Activated T-cell treated with anti-CD3 and anti-CD28 coated beads for 1 hour (primary cell): ENCODE results near the gene HDAC4.

ENCODE experiments used
- DNase-seq: peaks from one replicate; pipeline ENCODE4 v3.0.0-alpha.2; 2020; ENCODE audit warnings: low read depth

The HDAC4 gene

GRCh38 chr2:239327536-239328350, 73.1 kb downstream of the HDAC4 start:
- no peak for DNase-seq

DNA sequence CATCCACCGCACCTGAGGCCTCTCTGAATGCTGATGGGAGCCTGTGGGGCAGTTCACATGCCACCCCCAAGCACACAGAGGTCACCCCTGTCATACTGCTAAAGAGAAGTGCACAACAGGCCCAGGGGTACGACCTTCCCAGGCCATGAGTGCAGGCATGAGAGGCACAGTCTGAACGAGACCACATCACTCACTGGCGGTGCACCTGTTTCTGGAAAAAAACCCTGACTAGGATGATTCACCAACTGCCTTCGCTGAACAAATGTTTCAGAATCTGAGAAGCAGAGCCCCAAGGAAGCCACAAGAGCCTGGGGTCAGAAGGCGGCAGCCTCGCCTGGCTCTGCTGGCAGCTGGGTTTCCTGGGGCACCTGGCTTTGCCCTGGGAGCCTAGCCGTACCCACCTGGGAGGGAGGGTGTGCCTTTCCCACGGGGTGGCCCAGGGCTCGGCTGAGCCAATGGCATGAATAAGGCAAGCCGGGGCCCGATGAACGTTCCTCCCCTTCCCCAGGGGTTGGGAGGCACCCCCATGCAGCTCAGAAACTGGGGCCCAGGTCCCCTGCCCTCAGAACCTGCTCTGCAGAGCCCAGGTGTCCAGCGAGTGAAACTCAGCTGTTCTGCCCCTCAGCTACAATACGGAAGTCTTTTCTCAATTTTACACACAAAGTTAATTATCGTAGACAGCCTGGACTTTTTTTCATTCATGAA, 73.8 kb downstream of the HDAC4 start:
- DNase-seq = peak; percentile 49

- DNase-seq = no peak
These were observed 76.4 kb downstream of the HDAC4 start for GRCh38 chr2:239324456-239324855.

DNA sequence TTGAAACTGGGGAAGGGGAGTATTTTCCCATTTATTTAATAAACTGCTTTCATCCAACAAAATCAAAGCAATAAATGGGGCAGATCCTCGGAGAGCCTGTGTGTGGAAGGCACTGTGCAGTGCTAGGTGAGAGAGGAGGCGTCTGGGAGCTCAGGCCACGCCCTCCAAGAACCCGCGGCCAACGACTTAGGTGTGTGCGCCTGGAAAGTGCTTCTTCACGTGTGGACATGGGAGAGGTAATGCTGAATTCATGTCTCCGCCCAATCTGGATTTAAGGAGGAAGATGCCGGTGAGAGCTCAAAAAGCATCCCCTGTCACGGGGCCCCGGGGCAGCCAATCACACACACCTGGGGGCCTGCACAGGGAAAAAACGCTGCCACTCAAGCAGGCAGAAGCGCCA, 77.4 kb downstream of the HDAC4 start:
- DNase-seq = no peak

GRCh38 chr2:239322416-239323086, 78.3 kb downstream of the HDAC4 start:
- DNase-seq = no peak

DNA sequence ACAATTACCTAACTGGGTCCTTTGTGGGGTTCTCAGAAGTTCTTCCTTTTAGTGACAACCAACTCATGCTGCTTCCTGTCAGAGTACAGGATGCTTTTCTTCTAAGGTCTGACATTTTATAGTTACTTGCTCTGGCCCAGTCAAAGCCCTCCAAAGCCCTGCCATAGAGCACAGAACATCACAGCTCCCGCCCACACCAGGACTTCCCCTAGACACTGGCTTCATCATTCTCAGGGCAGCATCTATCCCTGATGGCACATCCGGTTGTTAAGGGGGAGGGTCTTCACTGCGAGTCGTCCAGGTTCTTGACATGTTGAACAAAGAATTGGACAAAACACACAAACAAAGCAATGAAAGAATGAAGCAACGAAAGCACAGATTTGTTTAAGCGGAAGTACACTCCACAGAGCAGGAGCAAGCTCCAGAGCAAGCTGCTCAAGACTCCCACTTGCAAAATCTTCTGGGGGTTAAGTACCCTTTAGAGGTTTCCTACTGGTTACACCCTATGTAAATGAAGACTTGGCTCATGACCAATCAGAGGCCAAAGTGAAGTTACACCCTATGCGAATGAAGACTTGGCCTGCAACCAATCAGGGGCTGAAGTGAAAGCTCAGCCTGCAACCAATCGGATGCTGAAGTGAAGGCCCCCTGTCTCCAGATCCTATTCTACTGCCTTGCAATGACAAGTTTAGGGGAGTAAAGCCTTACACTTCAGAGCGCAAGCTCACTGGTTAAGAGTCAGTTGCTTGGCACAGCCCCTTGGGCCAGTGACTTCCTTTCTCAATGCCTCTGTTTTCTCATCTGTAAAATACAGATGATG, 79.0 kb downstream of the HDAC4 start:
- DNase-seq = peak; percentile 29

DNA sequence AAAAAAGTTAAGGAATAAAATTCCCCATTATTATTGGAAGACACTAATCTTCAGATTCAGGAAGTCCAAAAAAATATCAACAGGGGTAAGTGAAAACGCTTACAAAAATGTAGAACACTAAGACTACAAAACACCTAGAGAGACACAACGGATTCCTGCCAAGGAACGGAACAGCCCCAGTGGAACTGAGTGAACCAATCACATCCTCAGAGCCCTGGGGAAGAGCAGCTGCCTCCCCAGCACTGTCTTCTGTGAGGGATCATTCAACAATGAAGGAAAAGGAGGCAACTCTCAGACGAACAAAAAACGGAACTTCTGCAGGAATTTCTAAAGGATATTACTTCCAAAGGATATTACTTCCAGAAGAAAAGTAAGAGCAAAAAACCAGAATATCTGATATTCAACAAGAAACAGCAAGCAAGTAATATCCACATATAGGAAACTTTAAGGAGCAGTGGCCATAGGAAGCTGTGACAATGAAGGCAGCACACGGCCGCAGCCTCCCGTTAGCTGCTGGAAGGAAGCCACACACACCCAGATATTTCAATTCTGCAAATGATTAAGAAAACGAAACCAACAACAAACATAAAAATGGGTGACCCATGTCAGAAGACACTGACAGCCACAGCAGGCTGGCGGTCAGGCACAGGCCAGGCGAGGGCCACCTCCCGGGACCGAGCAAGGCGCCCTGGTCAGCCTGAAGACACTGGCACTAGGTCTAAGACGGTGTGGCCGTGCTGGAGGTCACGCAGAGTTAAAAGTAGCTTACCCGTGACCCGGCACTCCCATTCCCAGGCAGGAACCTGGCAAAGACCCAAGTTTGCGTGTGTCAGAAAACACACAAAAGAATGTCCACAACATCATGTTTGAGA, 81.8 kb downstream of the HDAC4 start:
- no peak for DNase-seq

- DNase-seq = no peak
These were observed 82.6 kb downstream of the HDAC4 start for GRCh38 chr2:239318151-239318611.

- no peak for DNase-seq
These were observed 84.0 kb downstream of the HDAC4 start for GRCh38 chr2:239316562-239317465.

GRCh38 chr2:239315308-239315707, 85.5 kb downstream of the HDAC4 start:
- DNase-seq = no peak

DNA sequence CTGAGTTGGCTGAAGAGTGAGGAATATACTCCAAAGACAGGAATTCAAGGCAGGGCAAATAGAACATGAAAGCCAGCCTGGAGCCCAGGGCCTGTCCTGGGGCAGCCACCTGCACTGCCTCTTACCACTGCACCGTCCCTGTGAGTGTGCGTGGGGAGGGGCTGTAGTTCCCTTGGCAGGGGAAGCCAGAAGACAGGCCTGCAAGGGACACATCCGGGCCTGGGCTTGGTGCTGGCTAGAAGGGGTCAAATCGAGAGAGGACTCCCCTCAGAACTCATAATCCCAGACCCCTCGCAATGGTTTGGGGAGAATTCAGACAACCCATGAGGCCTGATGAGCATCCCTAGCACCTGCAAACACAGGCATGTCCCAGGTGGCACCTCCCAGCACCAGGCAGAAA, 87.0 kb downstream of the HDAC4 start:
- DNase-seq = no peak

- no peak for DNase-seq
These were observed 87.8 kb downstream of the HDAC4 start for GRCh38 chr2:239312741-239313667.

GRCh38 chr2:239312081-239312511, 88.7 kb downstream of the HDAC4 start:
- no peak for DNase-seq

DNA sequence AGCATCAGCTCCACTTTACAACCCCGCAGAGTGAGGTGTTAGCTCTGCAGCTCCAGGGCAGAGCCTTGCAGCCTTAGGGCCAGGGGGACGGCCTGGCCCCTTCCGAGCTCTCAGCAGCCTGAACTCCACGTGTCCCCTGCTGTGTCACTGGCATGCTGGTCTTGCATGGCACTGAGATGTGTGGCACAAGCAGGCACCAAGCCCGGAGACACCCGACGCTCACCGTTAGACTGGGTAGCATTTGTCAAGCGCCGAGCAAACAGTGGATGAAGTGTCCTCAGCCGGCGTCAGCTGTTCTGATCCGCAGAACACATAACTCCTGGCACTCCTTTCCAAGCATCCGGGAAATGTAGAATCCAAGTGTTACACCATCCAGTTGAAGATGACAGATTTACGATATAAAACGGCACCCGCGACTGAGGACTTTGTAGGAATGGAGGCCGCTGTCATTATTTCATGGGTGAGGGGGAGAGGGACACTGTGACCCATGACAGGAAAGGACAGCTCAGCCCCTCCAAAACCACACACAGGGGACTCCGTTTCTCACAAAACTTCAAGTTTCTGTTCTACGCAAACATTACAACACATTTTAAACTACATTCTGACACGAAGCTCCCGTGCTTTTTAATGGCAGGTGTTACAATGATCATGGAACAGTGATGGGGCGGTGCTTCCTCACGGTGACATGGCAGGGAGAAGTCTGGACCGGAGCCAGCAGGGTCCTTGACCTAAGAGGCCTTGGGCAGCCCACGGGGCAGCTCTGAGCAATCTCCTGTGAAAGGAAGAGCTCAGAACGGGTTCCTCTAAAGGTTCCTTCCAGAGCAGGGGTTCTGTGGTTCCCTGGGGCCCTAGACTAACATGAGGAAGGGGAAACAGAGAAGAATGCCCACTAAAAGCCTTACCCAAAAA, 89.4 kb downstream of the HDAC4 start:
- no peak for DNase-seq

DNA sequence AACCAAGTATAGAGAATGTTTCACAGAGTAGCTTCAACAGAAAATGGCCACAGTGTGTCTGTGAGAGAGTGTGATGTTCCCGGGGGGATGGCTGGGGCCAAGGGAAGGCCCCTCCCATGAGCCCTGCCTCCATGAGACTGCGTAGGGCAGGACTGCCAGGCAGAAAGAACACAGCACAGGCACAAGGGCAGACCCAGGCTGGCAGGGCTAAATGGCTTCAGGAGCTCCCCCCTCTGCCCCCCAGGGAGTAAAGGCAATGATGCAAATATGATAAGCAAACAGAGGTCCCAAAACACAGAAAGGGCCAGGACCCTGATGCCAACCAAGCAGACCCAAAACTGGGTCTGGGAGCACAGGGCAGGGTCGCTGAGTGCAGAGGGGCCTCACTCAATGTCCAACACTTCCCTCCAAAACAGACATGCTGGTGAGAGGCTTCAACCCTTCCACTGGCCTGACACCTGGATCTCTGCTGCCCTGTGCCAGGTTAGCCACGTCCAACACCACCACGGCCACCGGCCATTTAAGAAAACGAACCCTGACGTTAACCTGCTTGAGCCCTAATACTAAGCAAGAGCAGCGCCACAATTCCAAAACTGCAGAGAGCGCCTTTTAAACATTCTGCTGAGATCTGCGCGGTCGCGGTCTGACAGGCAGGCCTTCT, 90.3 kb downstream of the HDAC4 start:
- DNase-seq = no peak

GRCh38 chr2:239309398-239310245, 91.2 kb downstream of the HDAC4 start:
- DNase-seq = no peak
